HG02943 (cell line): ENCODE data around the gene ALPG.
"Not testable (repeated sequence)": the region's sequence is repeated elsewhere in the genome, so short reads cannot be mapped to it uniquely, and the experiment has no call there.

Source experiments
- ATAC-seq: cut with Tn5 transposase; IDR thresholded peaks from one replicate; pipeline ENCODE4 v1.9.1; 2021; ENCODE audit warnings: mild to moderate bottlenecking, low read depth, moderate library complexity; ENCODE audit not compliant: unreplicated experiment

ALPG gene

DNA sequence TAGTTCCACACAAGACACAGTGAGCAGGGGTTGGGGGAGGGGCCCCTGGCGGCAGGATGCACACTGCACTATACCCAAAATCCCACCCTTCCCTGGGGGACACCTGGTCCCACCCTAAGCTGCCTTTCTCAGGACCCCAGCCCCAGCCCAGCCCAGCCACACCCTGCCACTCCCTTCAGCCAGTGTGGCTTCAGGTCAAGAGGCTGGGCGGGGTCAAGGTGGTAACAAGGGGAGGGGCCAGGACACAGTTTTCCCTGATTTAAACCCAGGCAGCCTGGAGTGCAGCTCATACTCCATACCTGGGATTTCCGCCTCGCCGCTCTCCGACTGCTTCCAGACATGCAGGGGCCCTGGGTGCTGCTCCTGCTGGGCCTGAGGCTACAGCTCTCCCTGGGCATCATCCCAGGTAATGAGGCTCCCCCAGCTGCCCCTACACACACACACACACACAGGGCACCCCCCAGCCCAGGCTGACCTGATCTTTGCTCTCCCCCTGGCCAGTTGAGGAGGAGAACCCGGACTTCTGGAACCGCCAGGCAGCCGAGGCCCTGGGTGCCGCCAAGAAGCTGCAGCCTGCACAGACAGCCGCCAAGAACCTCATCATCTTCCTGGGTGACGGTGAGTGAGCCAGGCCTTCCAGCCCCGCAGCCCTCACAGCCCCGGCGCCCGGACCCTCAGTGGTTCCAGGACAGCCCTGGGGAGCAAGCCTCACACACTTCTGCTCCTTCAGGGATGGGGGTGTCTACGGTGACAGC lies at the start of gene ALPG:
ALPG (plus strand) TSS at position 289 of the 755 bp plus-strand sequence; CDS start at position 340, 51 bp downstream.
- ATAC-seq = no peak

- ATAC-seq = no peak
Observed at GRCh38 chr2:232361646-232362045, 45.0 kb upstream of the ALPG start.

GRCh38 chr2:232362174-232362900 lies 44.3 kb upstream of the ALPG start:
- no peak for ATAC-seq

DNA sequence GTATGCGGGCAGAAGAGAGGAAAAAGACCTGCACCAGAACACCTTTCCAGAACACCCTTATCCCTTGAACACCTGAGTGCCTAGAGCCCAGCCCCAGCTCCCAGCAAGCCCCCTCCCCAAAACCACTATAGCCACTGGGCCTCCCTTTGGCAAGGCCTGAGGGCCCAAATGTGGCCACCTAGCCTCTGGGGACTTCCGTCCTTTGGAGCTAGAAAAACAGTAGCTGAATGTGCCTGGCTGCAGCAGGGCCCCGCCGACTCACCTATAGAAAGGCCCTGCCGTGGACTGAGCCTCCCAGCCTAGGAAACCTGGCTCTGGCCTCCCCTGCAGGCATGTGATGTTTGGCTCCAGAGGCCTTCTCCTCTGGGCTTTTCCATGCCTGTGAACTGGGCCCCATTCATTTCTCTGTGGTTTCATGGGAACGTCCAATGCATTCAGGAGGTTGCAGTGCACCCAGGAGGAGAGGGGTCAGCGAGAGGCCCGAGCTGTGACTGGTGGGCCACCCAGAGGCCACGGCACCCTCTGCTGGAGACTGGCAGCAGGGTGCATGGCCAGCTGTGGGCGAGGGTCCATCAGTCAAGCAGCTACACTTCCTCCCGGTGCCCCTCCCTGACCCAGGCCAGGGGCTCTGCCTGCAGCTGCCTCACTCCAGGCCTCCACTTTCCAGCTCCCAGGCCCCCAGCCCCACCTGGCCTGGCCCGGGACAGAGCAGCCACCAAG lies 43.4 kb upstream of the ALPG start:
- not testable (repeated sequence) for ATAC-seq

DNA sequence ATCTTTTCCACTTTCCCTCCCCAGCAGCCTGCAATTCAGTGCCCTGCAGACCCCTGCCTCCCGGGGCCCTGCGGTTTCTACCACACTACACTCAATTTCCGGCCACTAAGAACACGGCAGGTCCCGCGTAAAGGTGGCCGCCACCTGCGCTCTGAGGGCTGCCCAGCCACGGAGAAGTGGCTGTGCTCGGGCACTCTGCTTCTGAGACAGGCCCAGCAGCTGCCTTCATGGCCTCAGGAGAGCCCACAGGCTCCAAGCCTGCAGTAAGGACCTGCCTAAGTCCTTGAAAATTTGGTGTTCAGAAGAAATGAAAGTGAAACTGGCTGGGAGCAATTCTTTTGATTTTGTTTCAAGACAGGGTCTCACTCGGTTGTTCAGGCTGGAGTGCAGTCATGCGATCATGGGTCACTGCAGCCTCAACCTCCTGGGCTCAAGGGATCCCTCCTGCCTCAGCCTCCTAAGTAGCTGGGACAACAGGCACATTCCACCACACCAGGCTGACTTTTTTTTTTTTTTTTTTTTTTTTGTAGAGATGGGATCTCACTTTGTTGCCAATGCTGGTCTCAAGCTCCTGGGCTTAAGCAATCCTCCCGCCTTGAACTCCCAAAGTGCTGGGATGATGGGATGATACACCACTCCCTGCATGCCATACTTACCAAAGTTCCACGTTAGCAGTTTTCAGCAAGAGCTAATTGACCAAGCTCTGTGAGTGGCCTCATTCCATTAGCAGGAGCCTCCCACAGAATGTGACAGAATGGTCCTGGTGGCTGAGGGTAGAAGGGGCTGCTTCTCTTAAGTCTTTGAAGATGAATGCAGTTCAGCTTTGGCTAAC lies 42.6 kb upstream of the ALPG start:
- no peak for ATAC-seq

DNA sequence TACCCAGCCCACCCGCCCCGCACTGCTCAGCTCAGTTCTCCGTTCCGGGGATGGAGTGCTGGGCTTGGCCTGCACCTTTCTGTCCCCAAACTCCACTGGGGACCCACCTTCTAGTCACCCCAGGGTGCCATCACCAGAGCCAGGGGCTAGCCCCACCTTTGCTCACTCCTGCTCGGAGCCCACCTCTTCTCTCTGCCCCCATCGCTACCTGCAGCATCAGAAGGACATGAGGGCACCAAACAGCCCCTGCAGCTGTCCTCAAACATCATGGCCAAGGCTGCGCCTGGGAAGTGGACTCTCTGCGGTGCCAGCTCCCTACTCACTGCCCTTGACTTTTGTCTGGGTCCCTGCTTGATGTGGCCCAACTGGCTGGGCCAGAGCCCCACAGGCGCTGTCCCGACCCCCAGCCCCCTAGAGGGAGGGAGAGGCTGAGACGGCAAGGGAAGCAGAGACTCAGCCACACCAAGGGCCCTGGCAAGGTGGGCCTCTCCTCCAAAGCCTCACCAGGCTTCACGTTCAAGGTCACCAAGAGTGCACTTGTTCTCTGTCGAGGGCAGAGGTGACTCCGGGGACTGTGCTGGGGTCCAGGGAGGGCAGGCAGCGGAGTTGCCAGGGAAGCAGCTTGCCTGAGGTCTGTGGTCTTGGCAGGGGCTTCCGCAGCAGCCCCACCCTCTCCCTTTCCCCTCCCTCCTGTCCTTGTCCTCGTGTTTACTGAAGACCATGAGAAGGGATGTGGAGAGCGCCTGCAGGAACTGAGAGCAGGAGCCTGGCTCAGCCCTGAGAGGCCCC lies 41.6 kb upstream of the ALPG start:
- not testable (repeated sequence) for ATAC-seq

GRCh38 chr2:232365621-232366321 lies 40.9 kb upstream of the ALPG start:
- no peak for ATAC-seq

DNA sequence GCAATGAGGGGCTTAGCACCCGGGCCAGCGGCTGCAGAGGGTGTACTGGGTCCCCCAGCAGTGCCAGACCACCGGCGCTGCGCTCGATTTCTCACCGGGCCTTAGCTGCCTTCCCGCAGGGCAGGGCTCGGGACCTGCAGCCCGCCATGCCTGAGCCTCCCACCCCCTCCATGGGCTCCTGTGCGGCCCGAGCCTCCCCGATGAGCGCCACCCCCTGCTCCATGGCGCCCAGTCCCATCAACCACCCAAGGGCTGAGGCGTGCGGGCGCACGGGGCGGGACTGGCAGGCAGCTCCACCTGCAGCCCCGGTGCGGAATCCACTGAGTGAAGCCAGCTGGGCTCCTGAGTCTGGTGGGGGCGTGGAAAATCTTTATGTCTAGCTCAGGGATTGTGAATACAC lies 40.2 kb upstream of the ALPG start:
- ATAC-seq = not testable (repeated sequence)

DNA sequence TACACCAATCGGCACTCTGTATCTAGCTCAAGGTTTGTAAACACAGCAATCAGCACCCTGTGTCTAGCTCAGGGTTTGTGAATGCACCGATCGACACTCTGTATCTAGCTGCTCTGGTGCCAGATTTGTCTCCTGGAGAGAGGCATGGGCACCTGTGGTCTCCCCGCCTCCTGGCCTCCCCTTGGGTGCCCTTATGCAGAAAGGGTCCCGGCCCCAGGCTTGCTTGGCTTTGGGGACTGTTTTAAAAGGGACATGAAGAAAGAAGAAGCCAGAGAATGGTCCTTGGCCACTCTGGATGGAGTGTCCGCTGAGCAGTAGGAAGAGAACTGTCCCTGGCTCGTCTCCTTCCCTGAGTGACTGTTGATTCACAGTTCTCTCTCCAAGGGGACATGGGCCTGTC lies 39.6 kb upstream of the ALPG start:
- ATAC-seq = no peak

DNA sequence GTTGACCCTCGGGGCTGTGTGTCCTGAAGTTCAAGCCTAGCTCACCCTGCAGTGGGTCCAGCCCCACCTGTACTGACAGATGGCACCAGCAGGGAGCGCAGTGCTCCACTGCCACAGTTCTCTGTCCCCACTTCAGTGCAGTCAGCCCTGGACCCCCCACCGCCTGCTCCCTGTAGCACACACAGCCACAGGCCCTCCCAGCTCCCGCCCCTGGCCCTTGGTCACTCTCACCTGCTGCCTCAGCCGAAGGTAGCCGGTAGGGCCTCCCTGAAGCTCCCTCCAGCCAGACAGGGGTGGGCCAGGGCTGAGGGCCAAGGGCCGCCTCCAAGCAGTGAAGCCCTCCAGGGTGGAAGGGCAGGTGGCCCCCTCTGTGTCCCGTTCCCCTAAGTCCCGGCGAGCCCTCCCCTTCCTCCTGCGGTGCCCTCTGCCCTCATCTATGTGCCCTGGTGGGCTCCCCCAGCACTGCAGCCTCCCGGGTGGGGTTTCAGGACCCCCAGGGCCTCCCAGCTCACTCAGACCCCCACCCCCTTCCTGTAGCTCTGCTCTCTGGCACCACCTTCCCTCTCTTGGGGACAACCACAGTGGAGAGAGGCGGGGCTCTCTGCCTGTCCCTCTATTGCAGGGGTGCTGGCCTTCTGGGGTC lies 38.9 kb upstream of the ALPG start:
- no peak for ATAC-seq

DNA sequence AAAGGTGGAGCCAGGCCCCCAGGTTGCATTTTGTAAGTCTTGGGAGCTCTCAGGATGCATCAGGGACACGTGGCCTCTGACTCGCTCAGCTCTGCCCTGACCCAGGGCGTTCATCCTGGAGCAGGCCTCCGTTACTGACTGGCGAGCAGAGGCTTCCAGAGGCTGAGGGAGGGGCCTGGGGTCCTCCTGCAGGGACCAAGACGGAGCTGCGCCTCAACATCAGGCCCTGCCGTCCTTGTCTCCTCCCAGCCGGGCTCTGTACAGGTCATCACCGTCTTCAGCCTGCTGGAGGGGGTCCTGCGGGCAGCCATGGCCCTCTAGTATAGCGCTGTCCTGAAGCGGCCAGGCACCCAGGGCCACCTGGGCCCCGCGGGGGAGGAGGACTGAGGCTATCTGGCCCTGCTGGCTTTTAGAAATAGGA lies 38.3 kb upstream of the ALPG start:
- no peak for ATAC-seq

DNA sequence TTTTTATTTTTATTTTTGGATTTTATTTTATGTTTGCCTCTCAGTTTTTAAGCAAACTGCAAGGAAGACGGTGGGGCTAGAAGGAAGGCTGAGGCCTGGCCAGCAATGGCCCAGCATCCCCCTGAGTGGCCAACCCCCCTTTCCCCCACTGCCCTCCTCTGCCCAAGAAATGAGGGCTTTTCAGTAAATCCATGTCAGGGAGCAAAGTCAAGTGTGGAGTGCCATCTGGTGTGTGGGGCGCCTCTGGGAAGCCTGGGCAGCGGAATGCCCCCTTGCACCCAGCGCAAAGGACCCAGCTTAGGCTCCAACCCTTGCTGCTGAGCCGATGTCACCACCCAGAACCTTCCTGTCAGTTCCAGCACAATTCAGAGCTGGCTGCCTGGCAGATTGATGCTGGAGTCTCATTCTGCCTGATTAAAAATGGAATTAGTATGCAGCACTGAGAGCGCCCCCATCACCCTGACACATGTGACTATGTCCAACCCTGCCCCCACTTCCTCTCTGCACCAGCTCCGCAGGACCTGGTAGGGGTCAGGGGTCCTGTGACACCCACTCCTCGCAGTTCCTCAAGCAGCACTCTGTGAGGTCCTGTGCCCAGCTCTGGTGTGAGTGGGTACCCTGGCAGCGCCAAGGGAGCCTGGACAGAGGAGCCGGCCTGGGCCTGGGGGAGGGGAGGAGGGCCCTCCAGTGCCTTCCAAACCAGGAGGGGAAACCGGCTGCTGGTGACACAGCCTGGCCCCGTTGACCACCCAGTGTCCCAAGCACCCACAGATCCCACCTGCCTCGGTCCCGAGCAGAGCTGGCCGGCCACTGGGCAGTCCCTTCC lies 37.3 kb upstream of the ALPG start:
- no peak for ATAC-seq

- ATAC-seq = not testable (repeated sequence)
Observed at GRCh38 chr2:232370007-232370406, 36.6 kb upstream of the ALPG start.

DNA sequence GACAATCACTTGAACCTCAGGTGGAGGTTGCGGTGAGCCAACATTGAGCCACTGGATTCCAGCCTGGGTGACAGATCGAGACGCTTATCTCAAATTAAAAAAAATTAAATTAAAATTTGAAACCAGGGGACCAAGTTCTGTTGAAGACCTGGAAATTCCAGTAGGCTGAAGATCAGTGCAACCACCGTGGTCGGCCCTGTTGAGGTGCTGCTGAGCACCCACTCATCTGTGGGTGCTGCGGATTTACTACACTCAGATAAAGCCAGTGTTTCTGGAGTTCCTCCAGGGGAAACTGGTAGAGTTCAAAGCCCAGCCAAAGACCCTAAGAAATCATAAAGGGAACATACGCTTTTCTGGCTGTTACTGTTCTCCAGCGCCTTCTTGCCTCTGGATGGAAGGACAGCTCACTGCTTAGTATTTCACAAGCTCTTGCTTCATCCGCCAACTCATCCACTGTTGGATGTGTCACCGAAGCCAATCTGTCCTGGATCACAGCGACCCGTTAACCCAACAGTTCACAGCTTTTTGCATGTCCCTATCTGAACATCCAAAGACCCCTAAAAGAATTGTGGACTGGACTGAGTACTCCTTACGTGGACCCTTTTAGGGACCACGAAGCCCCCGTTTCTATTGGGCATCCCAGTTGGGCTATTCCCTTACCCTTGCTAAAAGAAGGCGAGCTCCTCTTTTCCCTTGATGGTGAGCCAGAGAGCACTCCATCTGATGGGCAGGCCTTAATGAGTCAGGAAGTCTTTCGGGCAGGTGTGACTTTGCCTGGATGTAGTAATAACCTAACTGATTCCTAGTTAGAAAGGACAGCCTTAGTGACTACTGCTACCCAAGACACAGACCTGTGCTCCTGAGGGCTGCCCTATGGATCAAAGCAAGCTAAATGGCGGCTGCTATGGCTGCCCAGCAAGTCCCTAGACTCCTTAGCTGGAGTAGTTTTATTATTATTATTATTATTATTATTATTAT lies 34.1 kb upstream of the ALPG start:
- ATAC-seq = no peak

DNA sequence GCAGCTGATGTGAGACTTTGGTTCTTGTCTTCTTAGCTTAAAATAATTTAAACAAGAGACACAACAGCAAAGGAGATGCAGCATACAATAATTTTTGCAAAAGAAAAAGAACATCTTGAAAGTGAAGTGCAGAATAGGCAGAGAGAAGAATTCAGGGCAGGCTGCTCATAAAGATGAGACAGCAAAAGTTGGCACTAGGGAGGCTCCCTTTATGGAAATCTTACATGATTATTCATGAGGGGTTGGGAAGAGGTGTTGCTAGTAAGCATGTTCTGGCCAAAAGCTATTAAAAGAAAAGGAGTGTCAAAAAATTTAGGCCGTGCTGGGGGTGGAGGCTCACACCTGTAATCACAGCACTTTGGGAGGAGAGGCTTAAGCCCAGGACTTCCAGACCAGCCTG lies 32.3 kb upstream of the ALPG start:
- ATAC-seq = no peak

- no peak for ATAC-seq
Observed at GRCh38 chr2:232375164-232375563, 31.5 kb upstream of the ALPG start.

- no peak for ATAC-seq
Observed at GRCh38 chr2:232376260-232376659, 30.4 kb upstream of the ALPG start.
